Prostate gland (tissue), 2 donors: ENCODE measurements around the gene LZTR1. TPM values are rescaled to one million over a fixed set of nuclear protein-coding genes. Genes with fewer than 3 reads are reported as not detected.

Source experiments
- DNase-seq: peaks from one replicate; pipeline ENCODE4 v3.0.0-alpha.2; 2019; ENCODE audit warnings: low spot score
- H3K27ac ChIP-seq, 2 donors: fragments of 200-600 bp; sonication (generic); 2 replicates each; pipeline ENCODE4 v1.5.1; 2017 to 2019
- H3K27me3 ChIP-seq: fragments of 200-600 bp; sonication (generic); replicated peaks from 2 replicates; pipeline ENCODE4 v1.5.1; 2019; ENCODE audit not compliant: insufficient read depth
- H3K36me3 ChIP-seq, 2 donors: fragments of 200-600 bp; sonication (generic); 1 replicate in 1 of 2; 2 replicates in 1 of 2; pipeline versions ENCODE4 v1.5.1 to v1.8.1; 2017 to 2019
- H3K4me1 ChIP-seq: fragments of 200-600 bp; sonication (generic); replicated peaks from 2 replicates; pipeline ENCODE4 v1.5.1; 2019
- H3K4me3 ChIP-seq, 2 donors: fragments of 200-600 bp; sonication (generic); 2 replicates each; pipeline ENCODE4 v1.5.1; 2017 to 2019
- H3K9me3 ChIP-seq: fragments of 200-600 bp; sonication (generic); 2 replicates; pipeline ENCODE4 v1.5.1; 2017
- CTCF ChIP-seq, 4 experiments: fragments of 200-600 bp in 2 of 4; fragments of 450-650 bp in 2 of 4; sonication (generic) in 2 of 4; IDR thresholded peaks; 1 replicate in 3 of 4; 2 replicates in 1 of 4; pipeline ENCODE4 v1.5.1; 2016 to 2019; ENCODE audit warnings: antibody characterized with exemption in 4 of 4, mild to moderate bottlenecking in 2 of 4, moderate library complexity in 2 of 4
- POLR2A ChIP-seq: fragments of 450-650 bp; IDR thresholded peaks from one replicate; pipeline ENCODE4 v1.6.1; 2016; ENCODE audit warnings: antibody characterized with exemption, mild to moderate bottlenecking
- POLR2AphosphoS5 ChIP-seq: sonication (generic); formaldehyde crosslinking; IDR thresholded peaks from one replicate; pipeline ENCODE4 v1.6.1; 2017; ENCODE audit warnings: antibody characterized with exemption
- WGBS: methylation state at CpG from one replicate; pipeline ENCODE4 v1.1.5; 2018; 5-methylcytosine and 5-hydroxymethylcytosine counted together
- intact Hi-C: fragments of 100-400 bp; cut with DNase I; formaldehyde crosslinking; loops from one replicate; pipeline ENCODE4 v1.14.2; 2022
- total RNA-seq, 2 donors: library from RNA; depleted of rRNA; stranded (reverse); fragments of >200 nt; gene quantifications; one replicate each; pipeline ENCODE4 v1.1.0, GENCODE V29; 2016

LZTR1 gene
- total RNA-seq, 2 donors from 2014 or later: 41.5 to 48.9 TPM

DNA sequence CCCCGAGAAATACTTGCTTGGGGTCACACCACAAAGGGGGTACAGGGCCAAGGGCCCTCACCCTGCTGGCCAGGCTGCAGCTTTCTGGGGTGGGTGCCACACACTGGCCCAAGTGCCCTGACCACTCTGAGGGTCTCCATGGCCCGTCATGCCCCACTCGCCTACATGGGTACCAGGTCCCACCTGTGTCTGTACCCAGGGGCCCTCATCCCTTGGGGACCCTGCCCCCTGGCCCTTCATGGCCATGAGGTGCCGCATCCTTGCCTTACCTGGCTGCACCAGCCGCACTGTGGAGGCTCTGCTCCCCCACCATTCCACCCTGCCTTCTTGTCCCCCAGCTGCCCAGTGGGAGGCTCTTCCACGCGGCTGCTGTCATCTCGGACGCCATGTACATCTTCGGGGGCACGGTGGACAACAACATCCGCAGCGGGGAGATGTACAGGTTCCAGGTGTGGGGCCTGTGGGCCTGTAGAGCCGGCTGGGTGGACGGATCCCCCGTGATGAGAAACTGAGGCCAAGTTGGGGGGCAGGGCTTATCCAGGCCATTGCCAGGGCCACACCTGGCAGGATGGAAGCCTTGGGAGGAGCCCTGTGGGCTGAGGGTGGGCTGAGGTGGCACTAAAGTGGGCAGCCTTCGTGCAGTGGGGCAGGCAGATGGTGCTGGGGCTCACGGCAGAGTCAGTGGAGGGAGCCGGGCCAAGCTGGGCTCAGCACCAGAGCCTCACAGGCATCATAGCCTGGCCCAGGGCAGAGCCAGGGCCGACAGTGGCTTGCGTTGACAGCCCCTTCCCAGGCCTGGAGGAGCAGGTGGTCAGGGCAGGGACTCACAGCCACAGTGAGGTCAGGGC, 10.6 kb downstream of the LZTR1 start:
- Histone ChIP-seq H3K4me1 (no peaks in the 10 kb centered on the region), H3K27me3 (no peaks in the 10 kb centered on the region), H3K27ac (no peak overlapping the region), H3K36me3 (peaks cover 0 to 11% of the 10 kb centered on the region in 2 donors), H3K9me3 (no peaks in the 10 kb centered on the region), H3K4me3 (no peak overlapping the region)
- TF ChIP-seq CTCF (IDR thresholded peaks at IDR 0.05): no peak
- no peak for TF ChIP-seq POLR2AphosphoS5
- no peak for TF ChIP-seq POLR2A
- WGBS: 89% methylated on average over 20 of the region's 21 CpGs
- intact Hi-C loops: no loop called here
- DNase-seq: no peak

DNA sequence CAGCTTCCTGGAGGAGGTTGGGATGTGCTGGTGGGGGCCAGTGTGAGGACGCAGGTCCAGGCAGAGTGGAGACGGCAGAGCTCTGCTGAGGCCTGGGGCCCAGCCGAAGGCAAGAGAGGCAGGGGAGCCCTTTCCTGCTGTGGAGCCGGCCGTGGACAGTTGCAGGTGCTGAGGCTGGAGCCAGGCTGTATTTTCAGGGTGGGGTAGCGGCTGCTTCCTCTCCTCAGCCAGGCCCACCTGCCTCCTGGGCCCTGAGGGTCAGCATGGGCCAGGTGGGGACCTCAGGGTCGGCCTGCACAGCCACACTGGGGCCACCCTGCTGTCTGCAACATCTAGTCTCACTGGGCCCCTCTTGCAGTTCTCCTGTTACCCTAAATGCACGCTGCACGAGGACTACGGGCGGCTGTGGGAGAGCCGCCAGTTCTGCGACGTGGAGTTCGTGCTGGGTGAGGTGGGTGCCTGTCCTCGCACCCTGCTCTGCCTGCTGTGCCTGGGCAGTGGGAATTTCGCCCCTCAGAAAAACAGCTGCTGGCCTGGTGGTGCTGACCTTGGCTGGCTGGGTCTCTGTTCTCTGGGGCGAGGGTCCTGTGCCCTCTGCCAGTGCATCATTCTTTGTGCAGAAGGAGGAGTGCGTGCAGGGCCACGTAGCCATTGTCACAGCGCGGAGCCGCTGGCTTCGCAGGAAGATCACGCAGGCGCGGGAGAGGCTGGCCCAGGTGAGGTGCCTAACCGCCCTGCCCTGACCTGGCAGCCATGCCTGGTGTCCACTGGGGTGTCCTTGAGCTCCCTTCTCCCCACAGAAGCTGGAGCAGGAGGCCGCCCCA, 11.4 kb downstream of the LZTR1 start:
- WGBS: 97% methylated on average over 28 of the region's 29 CpGs
- Histone ChIP-seq H3K4me3 (no peak overlapping the region), H3K4me1 (no peaks in the 10 kb centered on the region), H3K36me3 (peaks cover 5 to 11% of the 10 kb centered on the region in 2 donors), H3K27ac (no peak overlapping the region), H3K27me3 (no peaks in the 10 kb centered on the region), H3K9me3 (no peaks in the 10 kb centered on the region)
- no peak for DNase-seq
- TF ChIP-seq POLR2AphosphoS5 (no peak), POLR2A (no peak), CTCF (IDR thresholded peaks at IDR 0.05) (no peak)
- intact Hi-C loops: no loop called here

GRCh38 chr22:20994128-20994901, 12.2 kb downstream of the LZTR1 start:
- H3K9me3 ChIP-seq: no peaks in the 10 kb centered on the region
- no peaks in the 10 kb centered on the region for H3K4me1 ChIP-seq
- 90% methylated on average over 25 of the region's 30 CpGs for WGBS
- no peak overlapping the region for H3K27ac ChIP-seq
- no peaks in the 10 kb centered on the region for H3K27me3 ChIP-seq
- intact Hi-C loops: no loop called here
- no peak for DNase-seq
- peaks cover 8 to 11% of the 10 kb centered on the region in 2 donors for H3K36me3 ChIP-seq
- no peak overlapping the region for H3K4me3 ChIP-seq
- TF ChIP-seq CTCF (IDR thresholded peaks at IDR 0.05) (no peak), POLR2AphosphoS5 (no peak), POLR2A (no peak)

- WGBS: 91% methylated on average over 10 of the region's 10 CpGs
Measured at GRCh38 chr22:20994902-20995241, 12.8 kb downstream of the LZTR1 start.

More at GRCh38 chr22:20994902-20995241, 12.8 kb downstream of the LZTR1 start:
- Histone ChIP-seq H3K4me3 (no peak overlapping the region), H3K9me3 (no peaks in the 10 kb centered on the region), H3K27me3 (no peaks in the 10 kb centered on the region), H3K4me1 (peaks cover 2% of the 10 kb centered on the region), H3K27ac (no peak overlapping the region), H3K36me3 (peaks cover 11% of the 10 kb centered on the region in 2 donors)
- intact Hi-C loops: no loop called here
- no peak for TF ChIP-seq POLR2A
- no peak for TF ChIP-seq POLR2AphosphoS5
- TF ChIP-seq CTCF (IDR thresholded peaks at IDR 0.05): no peak
- DNase-seq: no peak
